Activated CD8-positive, alpha-beta T cell treated with anti-CD3 and anti-CD28 coated beads for 36 hours (primary cell): ENCODE results near the gene JAG2. TPM values are rescaled to one million over a fixed set of nuclear protein-coding genes. Genes with fewer than 3 reads are reported as not detected.

Experiments used
- ATAC-seq: fragments of 200-7000 bp; cut with Tn5 transposase; one replicate; pipeline ENCODE4 v1.10.0; 2021; ENCODE audit warnings: mild to moderate bottlenecking, moderate library complexity
- CTCF ChIA-PET: fragments of 350-600 bp; sonication (Branson Sonifier 250); formaldehyde crosslinking; loops from one replicate; lab custom pipeline; 2021; ENCODE audit warnings: antibody characterized with exemption; lab: Charles Lee
- POLR2A ChIA-PET: fragments of 350-600 bp; sonication (Branson Sonifier 250); formaldehyde crosslinking; loops from one replicate; lab custom pipeline; 2021; ENCODE audit warnings: antibody characterized with exemption; lab: Charles Lee
- DNase-seq: peaks from one replicate; pipeline ENCODE4 v3.0.0-alpha.2; 2020
- H3K27ac Mint-ChIP-seq: one replicate; pipeline ENCODE4 v1.8.0; 2021; ENCODE audit warnings: mild to moderate bottlenecking, mixed read lengths
- H3K27me3 Mint-ChIP-seq: one replicate; pipeline ENCODE4 v1.8.0; 2021; ENCODE audit warnings: mixed read lengths
- H3K36me3 Mint-ChIP-seq: one replicate; pipeline ENCODE4 v1.8.0; 2021; ENCODE audit warnings: low read depth, mixed read lengths
- H3K4me1 Mint-ChIP-seq: one replicate; pipeline ENCODE4 v1.8.0; 2021; ENCODE audit warnings: low read depth, mixed read lengths
- H3K4me3 Mint-ChIP-seq: one replicate; pipeline ENCODE4 v1.8.0; 2021; ENCODE audit warnings: mild to moderate bottlenecking, moderate library complexity, mixed read lengths
- H3K9me3 Mint-ChIP-seq: one replicate; pipeline ENCODE4 v1.8.0; 2021; ENCODE audit warnings: mixed read lengths
- CTCF ChIP-seq: fragments of 200-600 bp; IDR thresholded peaks from one replicate; pipeline ENCODE4 v1.8.0; 2022; ENCODE audit warnings: antibody characterized with exemption, mild to moderate bottlenecking
- intact Hi-C: fragments of 100-400 bp; cut with micrococcal nuclease; formaldehyde crosslinking; loops from one replicate; pipeline ENCODE4 v1.10.0; 2022
- total RNA-seq, 2 experiments: library from RNA; stranded (reverse); gene quantifications; one replicate each; pipeline ENCODE4 v1.2.3, GENCODE V29; 2021

Gene JAG2
- total RNA-seq, 2 experiments from 2014 or later, result 3.6 to 4.1 TPM

- ATAC-seq (no peak), DNase-seq (no peak)
- TF ChIP-seq CTCF, result no peak
- Mint-ChIP-seq H3K36me3 (no peaks in the 10 kb centered on the region), H3K27ac (no peak overlapping the region), H3K9me3 (no peaks in the 10 kb centered on the region), H3K27me3 (no peaks in the 10 kb centered on the region), H3K4me3 (no peak overlapping the region), H3K4me1 (no peaks in the 10 kb centered on the region)
- intact Hi-C loops, result no loop called here
- ChIA-PET CTCF (interaction anchor here (1.0 kb wide), 1 partner anchor 67 kb away, joined by 3 read pairs; no protein-coding TSS in a partner anchor), POLR2A (no interaction called here)
Observed at GRCh38 chr14:105157872-105158271, 10.7 kb downstream of the JAG2 start.

- H3K9me3 Mint-ChIP-seq, result no peaks in the 10 kb centered on the region
- intact Hi-C loops, result no loop called here
- no peaks in the 10 kb centered on the region for H3K36me3 Mint-ChIP-seq
- ChIA-PET POLR2A (no interaction called here), CTCF (no interaction called here)
- no peaks in the 10 kb centered on the region for H3K27me3 Mint-ChIP-seq
- no peak for ATAC-seq
- H3K4me3 Mint-ChIP-seq, result no peak overlapping the region
- DNase-seq, result no peak
- H3K27ac Mint-ChIP-seq, result no peak overlapping the region
- no peak for TF ChIP-seq CTCF
- no peaks in the 10 kb centered on the region for H3K4me1 Mint-ChIP-seq
Observed at GRCh38 chr14:105156414-105157375, 11.9 kb downstream of the JAG2 start.

DNA sequence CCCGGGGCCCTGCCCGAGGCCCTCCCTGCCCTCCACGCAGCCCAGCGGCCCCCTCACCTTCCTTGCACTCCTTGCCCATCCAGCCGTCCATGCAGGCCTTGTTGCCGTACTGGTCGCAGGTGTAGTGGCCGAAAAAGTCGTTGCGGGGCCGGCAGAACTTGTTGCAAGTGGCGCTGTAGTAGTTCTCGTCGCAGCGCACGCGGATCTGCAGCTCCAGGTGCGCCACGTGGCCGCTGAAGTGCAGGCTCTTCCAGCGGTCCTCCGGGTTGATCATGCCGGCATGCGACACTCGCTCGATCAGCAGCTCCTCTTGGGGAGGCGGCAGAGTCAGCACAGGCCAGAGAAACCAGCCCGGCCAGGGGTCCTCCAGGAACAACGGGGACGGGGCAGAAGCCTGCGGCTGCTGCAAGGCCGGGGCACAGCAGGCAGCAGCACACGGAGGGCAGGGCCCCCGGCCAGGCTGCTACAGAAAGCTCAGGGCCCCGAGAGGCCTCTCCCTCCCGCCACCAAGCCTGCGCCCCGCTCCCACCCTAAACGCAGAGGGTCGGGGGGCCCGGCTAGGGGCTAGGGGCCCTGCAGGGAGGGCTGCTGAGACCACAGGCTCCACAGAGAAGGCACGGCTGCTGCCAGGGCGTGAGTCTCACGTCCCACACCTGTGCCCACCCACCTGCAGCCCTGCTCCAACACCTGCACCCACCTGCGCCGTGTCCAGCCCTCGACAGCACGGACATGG lies 12.7 kb downstream of the JAG2 start:
- no peaks in the 10 kb centered on the region for H3K9me3 Mint-ChIP-seq
- no peaks in the 10 kb centered on the region for H3K36me3 Mint-ChIP-seq
- CTCF ChIA-PET, result no interaction called here
- DNase-seq (no peak), ATAC-seq (no peak)
- no peaks in the 10 kb centered on the region for H3K4me1 Mint-ChIP-seq
- no peak for TF ChIP-seq CTCF
- POLR2A ChIA-PET, result no interaction called here
- intact Hi-C loops, result no loop called here
- no peak overlapping the region for H3K4me3 Mint-ChIP-seq
- no peaks in the 10 kb centered on the region for H3K27me3 Mint-ChIP-seq
- H3K27ac Mint-ChIP-seq, result no peak overlapping the region

DNA sequence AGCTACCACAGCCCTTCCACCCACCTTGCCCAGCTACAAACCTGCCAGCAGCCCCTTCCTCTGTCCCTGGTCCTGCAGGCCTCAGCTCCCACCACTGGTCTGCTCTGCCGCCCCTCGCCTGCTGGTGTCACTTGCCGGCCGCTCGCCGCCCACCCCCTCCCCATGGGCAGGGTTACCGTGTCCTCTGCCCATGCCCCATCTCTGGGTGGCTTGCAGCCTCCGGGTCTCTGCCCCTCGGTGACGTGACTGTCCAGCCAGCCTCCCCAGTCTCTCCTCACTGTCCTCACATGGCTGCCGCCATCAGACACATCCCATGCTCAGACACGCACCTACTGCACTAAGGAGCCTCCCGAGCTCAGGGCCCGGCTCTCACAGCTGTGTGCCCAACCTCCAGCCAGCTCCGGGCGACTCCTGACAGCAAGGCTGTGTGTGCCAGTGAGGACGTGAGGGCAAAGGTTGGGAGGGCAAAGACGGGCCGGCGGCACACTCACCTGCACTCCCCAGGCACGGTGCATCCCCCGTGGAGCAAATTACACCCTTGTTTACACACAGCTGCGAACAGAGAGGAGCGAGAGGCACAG lies 13.4 kb downstream of the JAG2 start:
- Mint-ChIP-seq H3K27ac (no peak overlapping the region), H3K4me3 (no peak overlapping the region), H3K9me3 (no peaks in the 10 kb centered on the region), H3K4me1 (no peaks in the 10 kb centered on the region), H3K36me3 (no peaks in the 10 kb centered on the region), H3K27me3 (no peaks in the 10 kb centered on the region)
- ChIA-PET POLR2A (interaction anchor here (0.5 to 0.9 kb wide), 2 partner anchors 9 to 944 kb away, joined by 3 read pairs; no protein-coding TSS in a partner anchor), CTCF (no interaction called here)
- intact Hi-C loops, result no loop called here
- ATAC-seq (no peak), DNase-seq (no peak)
- TF ChIP-seq CTCF, result no peak
